HepG2 (cell line): ENCODE measurements around the gene PTCD1. TPM values are rescaled to one million over a fixed set of nuclear protein-coding genes. Genes with fewer than 3 reads are reported as not detected.

Experiments
- CEBPG ChIP-seq: IDR thresholded peaks from 2 replicates; pipeline ENCODE4 v1.6.1; 2016
- EHMT2 ChIP-seq: fragments of 200-600 bp; sonication (generic); IDR thresholded peaks from 2 replicates; pipeline ENCODE4 v1.7.0; 2017; ENCODE audit warnings: antibody characterized with exemption, low read depth, low read length, borderline replicate concordance
- KDM5A ChIP-seq: fragments of 200-600 bp; sonication (generic); IDR thresholded peaks from 2 replicates; pipeline ENCODE4 v1.7.0; 2018; ENCODE audit warnings: antibody characterized with exemption, mild to moderate bottlenecking, low read length, borderline replicate concordance
- KDM5B ChIP-seq: sonication (generic); formaldehyde crosslinking; IDR thresholded peaks from 2 replicates; pipeline ENCODE4 v1.4.0; 2020; ENCODE audit warnings: missing genetic modification reagents, mild to moderate bottlenecking, borderline replicate concordance
- KLF15 ChIP-seq: sonication (generic); formaldehyde crosslinking; IDR thresholded peaks from 2 replicates; pipeline ENCODE4 v1.8.1; 2023; ENCODE audit warnings: borderline replicate concordance, mild to moderate bottlenecking, inconsistent platforms, missing genetic modification reagents, mixed read lengths
- KLF9 ChIP-seq: IDR thresholded peaks from 2 replicates; pipeline ENCODE4 v1.6.1; 2016; ENCODE audit warnings: low read depth
- MEF2D ChIP-seq: sonication (generic); formaldehyde crosslinking; IDR thresholded peaks from 2 replicates; pipeline ENCODE4 v1.5.1; 2020; ENCODE audit warnings: mild to moderate bottlenecking, missing genetic modification reagents
- MTA3 ChIP-seq: sonication (generic); formaldehyde crosslinking; IDR thresholded peaks from 2 replicates; pipeline ENCODE4 v1.4.0; 2020; ENCODE audit warnings: missing genetic modification reagents
- PAWR ChIP-seq: sonication (generic); formaldehyde crosslinking; IDR thresholded peaks from 2 replicates; pipeline ENCODE4 v1.4.0; 2020; ENCODE audit warnings: missing genetic modification reagents, mild to moderate bottlenecking, borderline replicate concordance
- PLSCR1 ChIP-seq: sonication (generic); formaldehyde crosslinking; IDR thresholded peaks from 2 replicates; pipeline ENCODE4 v1.5.0; 2020; ENCODE audit warnings: missing genetic modification reagents, mild to moderate bottlenecking, borderline replicate concordance
- SPEN ChIP-seq: sonication (generic); formaldehyde crosslinking; IDR thresholded peaks from 2 replicates; pipeline ENCODE4 v1.5.1; 2020; ENCODE audit warnings: low read depth, mild to moderate bottlenecking, missing genetic modification reagents
- SRSF4 ChIP-seq: fragments of 200-400 bp; formaldehyde crosslinking; IDR thresholded peaks from one replicate; pipeline ENCODE4 v1.6.1; 2018; ENCODE audit warnings: mild to moderate bottlenecking, low read depth, low read length, moderate library complexity; ENCODE audit not compliant: poor library complexity, severe bottlenecking
- ZNF24 ChIP-seq: fragments of 450-650 bp; IDR thresholded peaks from 2 replicates; pipeline ENCODE4 v1.6.1; 2017; ENCODE audit warnings: antibody characterized with exemption, mild to moderate bottlenecking
- ZNF263 ChIP-seq: sonication (generic); formaldehyde crosslinking; IDR thresholded peaks from 2 replicates; pipeline ENCODE4 v1.4.0; 2020; ENCODE audit warnings: missing genetic modification reagents
- ZNF292 ChIP-seq: sonication (generic); formaldehyde crosslinking; IDR thresholded peaks from 2 replicates; pipeline ENCODE4 v1.8.1; 2022; ENCODE audit warnings: mild to moderate bottlenecking, low read depth, missing genetic modification reagents, borderline replicate concordance
- ZNF367 ChIP-seq: sonication (generic); formaldehyde crosslinking; IDR thresholded peaks from 2 replicates; pipeline ENCODE4 v1.4.0; 2020; ENCODE audit warnings: missing genetic modification reagents, borderline replicate concordance
- ZNF501 ChIP-seq: sonication (generic); formaldehyde crosslinking; IDR thresholded peaks from 2 replicates; pipeline ENCODE4 v1.5.1; 2020; ENCODE audit warnings: mild to moderate bottlenecking, moderate library complexity, missing genetic modification reagents
- ZNF549 ChIP-seq: sonication (generic); formaldehyde crosslinking; IDR thresholded peaks from 2 replicates; pipeline ENCODE4 v1.5.0; 2020; ENCODE audit warnings: missing genetic modification reagents
- ZNF619 ChIP-seq: sonication (generic); formaldehyde crosslinking; IDR thresholded peaks from 2 replicates; pipeline ENCODE4 v1.4.0; 2020; ENCODE audit warnings: mild to moderate bottlenecking, missing genetic modification reagents
- ZNF841 ChIP-seq: sonication (generic); formaldehyde crosslinking; IDR thresholded peaks from 2 replicates; pipeline ENCODE4 v1.8.1; 2023; ENCODE audit warnings: missing genetic modification reagents, borderline replicate concordance
- polyA plus RNA-seq, 8 experiments: library from polyadenylated mRNA; depleted of rRNA in 3 of 8; stranded (reverse) in 7 of 8; unstranded in 1 of 8; fragments of >200 nt; fragmentation: Illumina TruSeq in 4 of 8; extraction: Trizol in 4 of 8; gene quantifications; 2 replicates each; pipeline versions ENCODE4 v1.2.1 to v1.2.3, GENCODE V29; 2011 to 2016; ENCODE audit warnings: low read depth in 4 of 8, missing spikeins in 1 of 8, mixed read lengths in 1 of 8; ENCODE audit not compliant: insufficient read depth in 1 of 8
- total RNA-seq, 5 experiments: library from RNA; depleted of rRNA; stranded (reverse); fragments of >200 nt; fragmentation: Illumina TruSeq; extraction: Trizol; gene quantifications; 2 replicates each; pipeline ENCODE4 v1.2.3, GENCODE V29; 2016; ENCODE audit warnings: low read depth in 1 of 5
- TF ChIP-seq, protein P1 (sequence below): sonication (generic); formaldehyde crosslinking; IDR thresholded peaks from 2 replicates; pipeline ENCODE4 v1.5.1; 2020; ENCODE audit warnings: mild to moderate bottlenecking, missing genetic modification reagents, moderate library complexity
- TF ChIP-seq, protein P2 (sequence below): sonication (generic); formaldehyde crosslinking; IDR thresholded peaks from 2 replicates; pipeline ENCODE4 v1.8.1; 2023; ENCODE audit warnings: missing genetic modification reagents, mild to moderate bottlenecking, borderline replicate concordance
- TF ChIP-seq, protein P3 (sequence below): sonication (generic); formaldehyde crosslinking; IDR thresholded peaks from 2 replicates; pipeline ENCODE4 v1.9.0; 2022; ENCODE audit warnings: low read depth, missing genetic modification reagents

Gene PTCD1
- total and polyA plus RNA-seq, 2 of the 13 experiments (the other 11 are each of a cell fraction or from before 2014, with no cell fraction given) = 3.0 to 8.4 TPM

- TF ChIP-seq KLF15 (CRISPR knock-in tag) (no peak), PAWR (CRISPR knock-in tag) (no peak), ZNF367 (no peak), ZNF292 (CRISPR knock-in tag) (no peak), PLSCR1 (CRISPR knock-in tag) (no peak), KDM5A (no peak), EHMT2 (no peak), ZNF501 (CRISPR knock-in tag) (0 out of 2 replicates have a peak, but pooled peaks have one; percentile 23), SRSF4 (no peak), CEBPG (CRISPR knock-in tag) (no peak), ZNF619 (CRISPR knock-in tag) (peak; percentile 55; the same call in 1 of the 2 replicates), ZNF24 (no peak), KLF9 (CRISPR knock-in tag) (no peak), MTA3 (CRISPR knock-in tag) (no peak), MEF2D (CRISPR knock-in tag) (no peak), KDM5B (CRISPR knock-in tag) (no peak; the same call in 1 of the 2 replicates), ZNF263 (CRISPR knock-in tag) (peak; percentile 60), SPEN (CRISPR knock-in tag) (peak; percentile 15; the same call in 1 of the 2 replicates), ZNF549 (CRISPR knock-in tag) (no peak), ZNF841 (CRISPR knock-in tag) (no peak)
- TF ChIP-seq, protein P1, sequence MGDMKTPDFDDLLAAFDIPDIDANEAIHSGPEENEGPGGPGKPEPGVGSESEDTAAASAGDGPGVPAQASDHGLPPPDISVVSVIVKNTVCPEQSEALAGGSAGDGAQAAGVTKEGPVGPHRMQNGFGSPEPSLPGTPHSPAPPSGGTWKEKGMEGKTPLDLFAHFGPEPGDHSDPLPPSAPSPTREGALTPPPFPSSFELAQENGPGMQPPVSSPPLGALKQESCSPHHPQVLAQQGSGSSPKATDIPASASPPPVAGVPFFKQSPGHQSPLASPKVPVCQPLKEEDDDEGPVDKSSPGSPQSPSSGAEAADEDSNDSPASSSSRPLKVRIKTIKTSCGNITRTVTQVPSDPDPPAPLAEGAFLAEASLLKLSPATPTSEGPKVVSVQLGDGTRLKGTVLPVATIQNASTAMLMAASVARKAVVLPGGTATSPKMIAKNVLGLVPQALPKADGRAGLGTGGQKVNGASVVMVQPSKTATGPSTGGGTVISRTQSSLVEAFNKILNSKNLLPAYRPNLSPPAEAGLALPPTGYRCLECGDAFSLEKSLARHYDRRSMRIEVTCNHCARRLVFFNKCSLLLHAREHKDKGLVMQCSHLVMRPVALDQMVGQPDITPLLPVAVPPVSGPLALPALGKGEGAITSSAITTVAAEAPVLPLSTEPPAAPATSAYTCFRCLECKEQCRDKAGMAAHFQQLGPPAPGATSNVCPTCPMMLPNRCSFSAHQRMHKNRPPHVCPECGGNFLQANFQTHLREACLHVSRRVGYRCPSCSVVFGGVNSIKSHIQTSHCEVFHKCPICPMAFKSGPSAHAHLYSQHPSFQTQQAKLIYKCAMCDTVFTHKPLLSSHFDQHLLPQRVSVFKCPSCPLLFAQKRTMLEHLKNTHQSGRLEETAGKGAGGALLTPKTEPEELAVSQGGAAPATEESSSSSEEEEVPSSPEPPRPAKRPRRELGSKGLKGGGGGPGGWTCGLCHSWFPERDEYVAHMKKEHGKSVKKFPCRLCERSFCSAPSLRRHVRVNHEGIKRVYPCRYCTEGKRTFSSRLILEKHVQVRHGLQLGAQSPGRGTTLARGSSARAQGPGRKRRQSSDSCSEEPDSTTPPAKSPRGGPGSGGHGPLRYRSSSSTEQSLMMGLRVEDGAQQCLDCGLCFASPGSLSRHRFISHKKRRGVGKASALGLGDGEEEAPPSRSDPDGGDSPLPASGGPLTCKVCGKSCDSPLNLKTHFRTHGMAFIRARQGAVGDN = peak; percentile 82
- TF ChIP-seq, protein P2, sequence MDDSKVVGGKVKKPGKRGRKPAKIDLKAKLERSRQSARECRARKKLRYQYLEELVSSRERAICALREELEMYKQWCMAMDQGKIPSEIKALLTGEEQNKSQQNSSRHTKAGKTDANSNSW (CRISPR knock-in tag) = no peak
- TF ChIP-seq, protein P3, sequence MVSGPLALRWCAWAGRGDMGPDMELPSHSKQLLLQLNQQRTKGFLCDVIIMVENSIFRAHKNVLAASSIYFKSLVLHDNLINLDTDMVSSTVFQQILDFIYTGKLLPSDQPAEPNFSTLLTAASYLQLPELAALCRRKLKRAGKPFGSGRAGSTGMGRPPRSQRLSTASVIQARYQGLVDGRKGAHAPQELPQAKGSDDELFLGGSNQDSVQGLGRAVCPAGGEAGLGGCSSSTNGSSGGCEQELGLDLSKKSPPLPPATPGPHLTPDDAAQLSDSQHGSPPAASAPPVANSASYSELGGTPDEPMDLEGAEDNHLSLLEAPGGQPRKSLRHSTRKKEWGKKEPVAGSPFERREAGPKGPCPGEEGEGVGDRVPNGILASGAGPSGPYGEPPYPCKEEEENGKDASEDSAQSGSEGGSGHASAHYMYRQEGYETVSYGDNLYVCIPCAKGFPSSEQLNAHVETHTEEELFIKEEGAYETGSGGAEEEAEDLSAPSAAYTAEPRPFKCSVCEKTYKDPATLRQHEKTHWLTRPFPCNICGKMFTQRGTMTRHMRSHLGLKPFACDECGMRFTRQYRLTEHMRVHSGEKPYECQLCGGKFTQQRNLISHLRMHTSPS (CRISPR knock-in tag) = peak; percentile 55; the same call in 1 of the 2 replicates
Observed at GRCh38 chr7:99380823-99381663, 57.6 kb downstream of the PTCD1 start (continued).
